GM19372 (cell line): Measurements from ENCODE around the gene EME2.

Experiments used
- ATAC-seq: cut with Tn5 transposase; IDR thresholded peaks from one replicate; pipeline ENCODE4 v1.9.1; 2021; ENCODE audit warnings: mild to moderate bottlenecking, low read depth, moderate library complexity; ENCODE audit not compliant: unreplicated experiment

EME2 gene

DNA sequence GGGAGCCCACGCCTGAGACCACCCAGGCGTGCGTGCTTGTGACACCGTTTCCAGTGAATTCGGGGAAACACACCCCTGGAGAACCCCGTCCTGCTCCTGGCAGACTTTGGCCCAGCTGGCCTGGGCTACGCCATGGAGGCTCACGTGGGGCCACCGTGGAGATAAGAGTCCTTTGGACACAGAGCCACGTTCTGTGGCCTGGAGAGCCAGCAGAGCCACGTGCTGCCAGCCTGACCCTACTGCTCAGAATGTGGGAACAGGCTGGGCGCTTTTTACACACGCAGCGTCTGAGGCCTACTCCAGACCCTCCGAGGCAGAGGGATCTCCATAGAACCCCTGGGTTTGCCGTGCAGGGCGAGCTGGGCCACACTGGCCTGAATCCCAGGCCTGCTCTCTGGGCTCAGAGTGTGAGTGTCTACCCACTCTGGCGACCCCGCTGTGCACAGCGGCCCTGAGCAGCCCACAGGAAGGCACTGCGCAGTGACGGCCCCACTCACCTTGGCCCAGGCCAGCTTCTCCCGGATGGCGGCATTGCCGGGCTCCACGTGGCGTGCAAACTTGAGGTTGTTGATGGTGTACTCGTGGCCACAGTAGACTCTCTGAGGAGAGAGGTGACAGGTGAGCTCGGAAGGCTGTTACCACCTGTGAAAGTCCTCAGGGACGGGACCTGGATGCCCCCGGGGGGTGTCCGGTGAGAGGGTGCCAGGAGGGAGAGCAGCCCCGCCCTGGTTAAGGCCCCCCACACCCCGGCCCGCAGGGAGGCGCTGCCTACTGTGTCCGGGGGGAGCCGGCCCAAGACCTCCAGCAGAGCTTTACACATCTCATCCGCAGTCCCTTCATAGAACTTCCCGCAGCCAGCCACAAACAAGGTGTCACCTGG lies 44.0 kb downstream of the EME2 start:
- ATAC-seq, result no peak

DNA sequence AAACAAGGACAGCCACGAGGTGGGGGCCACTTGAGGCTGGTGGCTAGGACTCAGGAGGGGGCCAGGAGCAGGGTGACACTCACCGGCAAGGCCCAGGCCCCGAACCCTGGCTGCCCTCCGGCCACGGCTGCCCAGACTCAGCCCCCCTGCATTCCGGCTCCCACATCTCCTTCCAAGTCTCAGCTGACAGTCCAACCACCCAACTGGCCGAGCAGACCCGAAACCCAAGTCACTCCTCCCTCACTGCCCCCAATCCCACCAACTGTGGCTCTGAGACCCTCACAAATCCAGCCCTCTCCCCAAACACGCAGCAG lies 44.6 kb downstream of the EME2 start:
- no peak for ATAC-seq

- no peak for ATAC-seq
Observed at GRCh38 chr16:1817716-1818115, 45.1 kb downstream of the EME2 start.

- ATAC-seq, result no peak
Observed at GRCh38 chr16:1818204-1818872, 45.7 kb downstream of the EME2 start.

DNA sequence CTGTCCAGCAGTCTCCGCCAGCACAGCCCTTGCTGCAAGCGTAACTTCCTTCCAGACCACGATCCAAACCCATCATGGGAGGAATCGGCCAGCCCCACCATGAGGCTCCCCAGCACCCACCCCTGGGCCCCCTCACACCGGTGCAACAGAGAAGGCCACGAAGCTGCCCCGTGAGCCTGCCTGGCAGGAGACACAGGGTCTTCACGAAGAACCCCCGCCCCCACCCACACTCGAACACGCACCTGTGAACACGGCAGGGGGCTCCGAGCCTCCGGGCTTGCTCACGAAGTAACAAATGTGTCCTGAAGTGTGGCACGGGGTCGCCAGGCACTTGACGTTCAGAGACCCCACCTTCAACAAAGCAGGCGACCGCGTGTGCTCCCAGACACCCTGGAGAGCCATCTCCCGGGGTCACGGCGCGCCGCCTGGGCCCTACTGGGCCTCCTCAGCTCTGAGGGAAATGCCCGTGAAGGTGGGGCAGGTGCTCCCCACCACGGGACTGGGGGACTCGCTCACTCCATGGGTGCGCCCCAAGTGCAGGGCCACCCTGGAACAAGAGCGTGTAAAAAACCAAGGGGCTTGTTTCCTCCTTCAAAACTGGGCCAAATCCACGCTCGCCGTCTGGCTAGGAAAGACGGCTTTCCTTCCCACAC lies 46.4 kb downstream of the EME2 start:
- ATAC-seq, result no peak

GRCh38 chr16:1819611-1820010 lies 47.0 kb downstream of the EME2 start:
- no peak for ATAC-seq

GRCh38 chr16:1820096-1820945 lies 47.7 kb downstream of the EME2 start:
- no peak for ATAC-seq

- ATAC-seq, result no peak
Observed at GRCh38 chr16:1820946-1821290, 48.3 kb downstream of the EME2 start.

GRCh38 chr16:1821861-1822611 lies 49.4 kb downstream of the EME2 start:
- ATAC-seq, result no peak

- ATAC-seq, result no peak
Observed at GRCh38 chr16:1822801-1823200, 50.2 kb downstream of the EME2 start.

- no peak for ATAC-seq
Observed at GRCh38 chr16:1823821-1824220, 51.2 kb downstream of the EME2 start.

GRCh38 chr16:1825381-1825863 lies 52.8 kb downstream of the EME2 start:
- no peak for ATAC-seq
